Fibroblast of lung (primary cell): ENCODE data around the gene AOAH.

ENCODE experiments used
- CTCF ChIP-seq, 2 donors: IDR thresholded peaks in 1 of 2; conservative IDR thresholded peaks in 1 of 2; 1 replicate in 1 of 2; 2 replicates in 1 of 2; pipeline ENCODE4 v1.5.1; 2011 to 2012; ENCODE audit warnings: low read length in 2 of 2, control low read depth in 1 of 2, inconsistent platforms in 1 of 2, low read depth in 1 of 2, mild to moderate bottlenecking in 1 of 2
- EZH2 ChIP-seq: IDR thresholded peaks from 2 replicates; pipeline ENCODE4 v1.5.1; 2012; ENCODE audit warnings: low read length, control low read depth, mild to moderate bottlenecking; ENCODE audit errors: missing control alignments

- TF ChIP-seq CTCF (conservative IDR thresholded peaks at IDR 0.05 in 1 of 2, IDR thresholded peaks at IDR 0.05 in 1 of 2; ENCODE audit: low read depth in 1 of 2, low read length in 2 of 2) (no peak), EZH2 (no peak)
These were observed 52.9 kb downstream of the AOAH start for GRCh38 chr7:36671432-36671829.
